22Rv1 (cell line): ENCODE data around the gene ENTPD2.

Experiments
- ZFX ChIP-seq: fragments of 450-650 bp; IDR thresholded peaks from 2 replicates; pipeline ENCODE4 v1.6.1; 2017; ENCODE audit warnings: antibody characterized with exemption, borderline replicate concordance
- TF ChIP-seq, protein P1 (sequence below): fragments of 450-650 bp; IDR thresholded peaks from 2 replicates; pipeline ENCODE4 v1.5.1; 2017; ENCODE audit warnings: mild to moderate bottlenecking

DNA sequence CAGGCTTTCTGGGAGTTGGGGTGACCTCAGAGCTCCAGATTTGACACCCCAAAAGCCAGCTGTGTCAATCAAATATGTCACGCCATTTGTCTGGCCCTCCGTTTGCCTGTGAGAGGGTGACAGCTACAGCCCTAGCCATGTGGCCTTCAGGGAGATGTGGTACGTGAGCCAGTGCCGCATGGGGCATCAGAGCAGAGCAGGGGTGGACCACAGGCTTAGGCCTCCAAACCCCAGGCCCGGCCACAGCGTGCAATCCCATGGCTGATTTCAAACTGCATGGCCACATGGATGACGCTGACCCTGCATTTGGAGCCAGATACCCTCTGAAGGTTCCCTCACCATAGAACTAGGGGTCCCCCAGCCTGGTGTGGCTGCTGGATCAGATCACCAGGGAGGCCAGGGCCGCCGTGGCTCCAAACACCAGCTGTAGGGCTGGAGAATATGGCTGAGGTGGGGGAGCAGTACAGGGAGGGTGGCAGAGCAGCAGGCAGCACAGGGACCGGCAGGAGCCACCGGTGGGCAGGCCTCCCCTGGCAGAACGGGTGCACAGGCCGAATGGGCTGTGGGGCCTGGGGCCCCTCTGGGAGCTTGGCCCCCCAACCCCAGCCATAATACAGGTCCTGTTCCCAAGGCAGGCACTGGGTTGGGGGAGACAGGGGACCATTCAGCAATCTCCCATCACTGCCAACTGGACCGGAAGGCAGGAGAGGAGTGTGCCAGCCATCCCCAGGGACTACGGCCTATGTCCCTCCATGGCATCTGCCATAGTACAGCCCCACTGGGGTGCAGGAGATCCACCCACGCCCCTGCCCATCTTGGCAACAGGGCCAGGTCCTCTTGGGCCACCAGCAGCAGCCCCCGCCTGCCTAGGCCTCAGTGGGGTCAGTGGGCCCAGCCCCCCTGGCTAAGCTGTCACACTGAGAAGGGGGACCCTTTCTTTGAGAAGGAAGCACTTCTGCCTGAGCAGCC lies 15.0 kb upstream of the ENTPD2 start:
- TF ChIP-seq, protein P1, sequence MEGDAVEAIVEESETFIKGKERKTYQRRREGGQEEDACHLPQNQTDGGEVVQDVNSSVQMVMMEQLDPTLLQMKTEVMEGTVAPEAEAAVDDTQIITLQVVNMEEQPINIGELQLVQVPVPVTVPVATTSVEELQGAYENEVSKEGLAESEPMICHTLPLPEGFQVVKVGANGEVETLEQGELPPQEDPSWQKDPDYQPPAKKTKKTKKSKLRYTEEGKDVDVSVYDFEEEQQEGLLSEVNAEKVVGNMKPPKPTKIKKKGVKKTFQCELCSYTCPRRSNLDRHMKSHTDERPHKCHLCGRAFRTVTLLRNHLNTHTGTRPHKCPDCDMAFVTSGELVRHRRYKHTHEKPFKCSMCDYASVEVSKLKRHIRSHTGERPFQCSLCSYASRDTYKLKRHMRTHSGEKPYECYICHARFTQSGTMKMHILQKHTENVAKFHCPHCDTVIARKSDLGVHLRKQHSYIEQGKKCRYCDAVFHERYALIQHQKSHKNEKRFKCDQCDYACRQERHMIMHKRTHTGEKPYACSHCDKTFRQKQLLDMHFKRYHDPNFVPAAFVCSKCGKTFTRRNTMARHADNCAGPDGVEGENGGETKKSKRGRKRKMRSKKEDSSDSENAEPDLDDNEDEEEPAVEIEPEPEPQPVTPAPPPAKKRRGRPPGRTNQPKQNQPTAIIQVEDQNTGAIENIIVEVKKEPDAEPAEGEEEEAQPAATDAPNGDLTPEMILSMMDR, result no peak
- TF ChIP-seq ZFX, result no peak
